K562 (cell line): ENCODE results near the gene RPS6KA4.

Experiments used
- CREB1 ChIP-seq, 2 experiments: sonication (generic) in 1 of 2; formaldehyde crosslinking in 1 of 2; IDR thresholded peaks; 2 replicates each; pipeline versions ENCODE4 v1.6.1 to v1.8.0; 2012 to 2022; ENCODE audit warnings: inconsistent platforms in 1 of 2, mild to moderate bottlenecking in 1 of 2, missing genetic modification reagents in 1 of 2, moderate library complexity in 1 of 2
- FOSL1 ChIP-seq: fragments of 200-800 bp; sonication (Bioruptor generic); conservative IDR thresholded peaks from 2 replicates; pipeline ENCODE4 v1.6.1; 2016; ENCODE audit warnings: missing genetic modification characterization, missing compliant biosample characterization
- NFATC3 ChIP-seq: fragments of 450-650 bp; IDR thresholded peaks from 2 replicates; pipeline ENCODE4 v1.6.1; 2017; ENCODE audit warnings: mild to moderate bottlenecking
- SMARCC2 ChIP-seq: fragments of 450-650 bp; IDR thresholded peaks from 2 replicates; pipeline ENCODE4 v1.6.1; 2017; ENCODE audit warnings: antibody characterized with exemption, moderate library complexity, mild to moderate bottlenecking, low read depth
- ZSCAN29 ChIP-seq: fragments of 450-650 bp; IDR thresholded peaks from 2 replicates; pipeline ENCODE4 v1.6.1; 2017
- TF ChIP-seq, protein P1 (sequence below): sonication (generic); formaldehyde crosslinking; IDR thresholded peaks from 2 replicates; pipeline ENCODE4 v1.8.0; 2023; ENCODE audit warnings: mild to moderate bottlenecking, missing genetic modification reagents

DNA sequence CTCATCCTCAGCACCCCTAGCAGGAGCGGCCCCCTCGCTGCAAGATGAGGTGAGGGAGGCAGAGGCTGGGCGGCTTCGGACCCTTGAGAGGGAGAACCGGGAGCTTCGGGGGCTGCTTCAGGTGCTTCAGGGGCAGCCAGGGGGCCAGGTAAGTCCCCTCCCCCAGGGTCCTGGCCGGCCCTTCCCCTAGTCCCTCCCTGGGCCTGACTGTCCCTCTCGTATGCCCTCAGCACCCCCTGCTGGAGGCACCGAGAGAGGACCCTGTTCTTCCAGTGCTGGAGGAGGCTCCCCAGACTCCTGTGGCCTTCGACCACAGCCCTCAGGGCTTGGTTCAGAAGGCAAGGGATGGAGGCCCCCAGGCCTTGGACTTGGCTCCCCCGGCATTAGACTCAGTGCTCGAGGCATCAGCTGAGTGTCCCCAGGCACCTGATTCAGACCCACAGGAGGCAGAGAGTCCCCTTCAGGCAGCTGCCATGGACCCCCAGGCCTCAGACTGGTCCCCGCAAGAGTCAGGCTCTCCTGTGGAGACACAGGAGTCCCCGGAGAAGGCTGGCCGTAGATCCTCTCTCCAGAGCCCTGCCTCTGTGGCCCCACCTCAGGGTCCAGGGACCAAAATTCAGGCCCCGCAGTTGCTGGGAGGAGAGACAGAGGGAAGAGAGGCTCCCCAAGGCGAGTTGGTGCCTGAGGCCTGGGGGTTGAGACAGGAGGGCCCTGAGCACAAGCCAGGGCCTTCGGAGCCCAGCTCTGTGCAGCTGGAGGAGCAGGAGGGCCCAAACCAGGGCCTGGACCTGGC, 15.0 kb upstream of the RPS6KA4 start:
- no peak for TF ChIP-seq CREB1 (IDR thresholded peaks at IDR 0.05)
- TF ChIP-seq CREB1 (CRISPR knock-in tag; IDR thresholded peaks at IDR 0.05) = no peak
- TF ChIP-seq ZSCAN29 = no peak
- no peak for TF ChIP-seq SMARCC2
- TF ChIP-seq, protein P1, sequence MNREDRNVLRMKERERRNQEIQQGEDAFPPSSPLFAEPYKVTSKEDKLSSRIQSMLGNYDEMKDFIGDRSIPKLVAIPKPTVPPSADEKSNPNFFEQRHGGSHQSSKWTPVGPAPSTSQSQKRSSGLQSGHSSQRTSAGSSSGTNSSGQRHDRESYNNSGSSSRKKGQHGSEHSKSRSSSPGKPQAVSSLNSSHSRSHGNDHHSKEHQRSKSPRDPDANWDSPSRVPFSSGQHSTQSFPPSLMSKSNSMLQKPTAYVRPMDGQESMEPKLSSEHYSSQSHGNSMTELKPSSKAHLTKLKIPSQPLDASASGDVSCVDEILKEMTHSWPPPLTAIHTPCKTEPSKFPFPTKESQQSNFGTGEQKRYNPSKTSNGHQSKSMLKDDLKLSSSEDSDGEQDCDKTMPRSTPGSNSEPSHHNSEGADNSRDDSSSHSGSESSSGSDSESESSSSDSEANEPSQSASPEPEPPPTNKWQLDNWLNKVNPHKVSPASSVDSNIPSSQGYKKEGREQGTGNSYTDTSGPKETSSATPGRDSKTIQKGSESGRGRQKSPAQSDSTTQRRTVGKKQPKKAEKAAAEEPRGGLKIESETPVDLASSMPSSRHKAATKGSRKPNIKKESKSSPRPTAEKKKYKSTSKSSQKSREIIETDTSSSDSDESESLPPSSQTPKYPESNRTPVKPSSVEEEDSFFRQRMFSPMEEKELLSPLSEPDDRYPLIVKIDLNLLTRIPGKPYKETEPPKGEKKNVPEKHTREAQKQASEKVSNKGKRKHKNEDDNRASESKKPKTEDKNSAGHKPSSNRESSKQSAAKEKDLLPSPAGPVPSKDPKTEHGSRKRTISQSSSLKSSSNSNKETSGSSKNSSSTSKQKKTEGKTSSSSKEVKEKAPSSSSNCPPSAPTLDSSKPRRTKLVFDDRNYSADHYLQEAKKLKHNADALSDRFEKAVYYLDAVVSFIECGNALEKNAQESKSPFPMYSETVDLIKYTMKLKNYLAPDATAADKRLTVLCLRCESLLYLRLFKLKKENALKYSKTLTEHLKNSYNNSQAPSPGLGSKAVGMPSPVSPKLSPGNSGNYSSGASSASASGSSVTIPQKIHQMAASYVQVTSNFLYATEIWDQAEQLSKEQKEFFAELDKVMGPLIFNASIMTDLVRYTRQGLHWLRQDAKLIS (CRISPR knock-in tag) = no peak
- no peak for TF ChIP-seq FOSL1 (tag)
- no peak for TF ChIP-seq NFATC3
